Melanocyte of skin (primary cell): Measurements from ENCODE around the gene HSPD1. TPM values are rescaled to one million over a fixed set of nuclear protein-coding genes. Genes with fewer than 3 reads are reported as not detected.

ENCODE experiments used
- small RNA-seq, 2 donors: library from RNA; depleted of rRNA; stranded (forward); fragments of <200 nt; gene quantifications; one replicate each; pipeline ENCODE3, GENCODE V24; 2012
- total RNA-seq, 2 donors: library from RNA; depleted of rRNA; stranded (reverse); fragments of >200 nt; gene quantifications; 2 replicates each; pipeline ENCODE4 v1.2.3, GENCODE V29; 2012

The HSPD1 gene
- 100 to 1,000 TPM; 179 to 430 TPM for total RNA-seq

DNA sequence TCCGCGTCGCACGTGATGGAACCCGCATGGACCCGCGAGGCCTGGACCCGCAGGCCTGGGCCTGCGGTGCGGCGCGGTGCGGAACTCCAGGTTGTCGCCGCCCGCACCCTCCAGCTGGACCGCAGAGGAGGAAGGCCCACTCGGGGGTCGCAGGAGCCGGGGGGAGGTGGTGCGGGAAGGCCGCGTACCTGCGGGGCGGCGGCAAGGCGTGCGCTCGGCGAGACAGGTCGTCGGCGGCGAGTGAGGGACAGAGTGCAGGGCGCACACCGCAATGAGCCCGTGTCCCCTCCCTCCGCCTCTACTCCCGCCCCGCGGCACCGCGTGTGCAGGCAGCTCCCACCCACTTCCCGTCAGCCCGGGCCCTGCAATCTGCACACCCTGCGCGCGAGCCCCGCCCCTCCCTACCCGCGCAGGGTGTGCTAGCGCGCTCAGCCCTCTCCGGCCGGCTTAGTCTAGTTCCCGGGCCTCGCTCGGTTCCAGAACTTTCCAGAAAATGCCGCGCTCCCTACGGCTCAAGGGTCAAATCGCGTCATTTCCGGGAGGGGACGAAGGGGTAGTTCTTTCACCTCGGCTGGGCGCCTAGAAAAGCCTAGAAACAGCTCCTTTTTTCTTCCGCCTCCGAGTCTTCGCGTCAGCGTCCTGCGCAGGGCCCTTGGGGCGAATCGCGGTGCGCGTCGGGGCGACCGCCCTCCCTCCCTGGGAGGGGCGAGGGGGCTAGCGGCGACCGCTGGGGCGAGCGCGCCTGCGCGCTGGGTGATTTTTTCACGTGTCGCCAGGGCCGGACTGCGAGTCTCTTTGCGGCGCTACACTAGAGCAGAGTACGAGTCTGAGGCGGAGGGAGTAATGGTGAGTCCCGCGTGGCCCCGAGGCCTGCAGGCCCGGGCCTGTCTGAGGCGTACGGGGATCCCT, at the start of gene HSPD1, which contains the start of gene HSPE1:
HSPD1 (minus strand) TSS at position 247 of the 909 bp plus-strand sequence. CDS start 992 bp downstream, outside the sequence.
HSPE1 (plus strand) TSS at position 786 of the 909 bp plus-strand sequence; CDS start at position 844, 58 bp downstream.

DNA sequence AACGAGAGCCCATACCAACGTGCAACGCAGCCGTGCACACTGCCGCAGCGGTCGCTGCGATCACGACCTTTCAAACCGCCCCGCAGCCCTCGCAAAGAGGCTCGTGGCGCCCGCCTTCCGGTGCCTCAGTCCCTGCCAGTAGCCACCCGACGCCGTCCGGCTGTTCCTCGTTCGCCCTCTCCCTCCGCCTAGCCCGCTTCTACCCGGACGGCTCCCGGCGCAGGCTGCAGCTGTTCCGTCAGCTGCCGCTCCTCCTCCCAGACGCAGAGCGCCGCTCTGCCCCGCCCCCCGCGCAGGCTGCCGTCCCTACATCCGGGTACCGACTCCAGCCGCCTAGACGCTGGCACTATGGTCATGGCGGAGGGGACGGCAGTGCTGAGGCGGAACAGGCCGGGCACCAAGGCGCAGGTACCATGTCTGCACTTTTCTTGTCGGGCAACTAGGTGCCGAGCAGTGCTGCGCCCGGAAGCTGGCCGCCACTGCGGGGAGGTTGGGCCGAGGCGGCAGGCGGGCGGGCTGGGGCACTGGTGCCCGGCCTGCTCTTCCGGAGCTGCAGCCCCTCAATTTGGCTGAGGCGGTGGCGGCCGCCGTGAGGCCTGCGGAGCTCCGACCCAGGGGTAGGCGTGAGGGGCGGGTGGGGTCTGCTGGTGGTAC, 16.2 kb upstream of the HSPD1 start, which contains the start of gene MOB4:
MOB4 (plus strand) TSS at position 328 of the 654 bp plus-strand sequence; CDS start at position 349, 21 bp downstream.

DNA sequence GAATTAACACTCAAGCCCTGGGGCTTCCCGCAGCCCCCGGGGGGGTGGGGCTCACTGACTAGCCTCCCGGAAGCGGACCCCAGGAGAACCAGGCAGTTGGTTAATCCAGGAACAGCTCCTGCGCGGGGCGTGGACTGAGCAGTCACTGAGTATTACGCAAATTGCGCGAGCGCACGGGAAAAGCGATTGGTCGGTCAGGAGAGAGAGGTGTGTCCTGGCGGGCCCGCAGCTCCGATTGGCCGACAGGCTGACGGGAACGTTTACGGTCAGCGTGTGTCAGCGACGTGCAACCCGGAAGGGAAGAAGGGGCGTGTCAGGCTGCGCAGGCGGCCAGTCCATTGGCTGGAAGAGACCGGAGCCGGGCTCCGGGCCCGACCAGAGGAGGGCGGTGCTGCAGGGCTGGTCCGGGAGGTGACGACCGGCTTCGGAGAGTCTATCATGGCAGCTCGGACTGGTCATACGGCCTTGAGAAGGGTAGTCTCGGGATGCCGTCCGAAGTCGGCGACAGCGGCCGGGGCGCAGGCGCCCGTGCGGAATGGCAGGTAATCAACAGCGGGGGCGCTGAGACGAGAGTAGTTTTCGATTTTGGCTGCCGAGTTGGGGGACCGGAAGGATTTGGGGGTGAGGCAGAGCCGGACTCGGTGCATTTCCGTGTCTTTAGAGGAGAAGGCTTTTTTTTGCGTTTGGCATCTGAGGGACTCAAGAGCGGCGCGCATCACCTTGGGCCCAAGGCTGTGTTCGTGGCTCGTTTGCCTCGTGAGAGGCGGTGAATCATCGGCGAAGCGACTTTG, 46.3 kb downstream of the HSPD1 start, which contains the start of gene COQ10B:
COQ10B (plus strand) TSS at position 430 of the 791 bp plus-strand sequence; CDS start at position 439, 9 bp downstream.

Small RNA genes within 50 kb of the gene (small RNA-seq; reads per million reads assigned to genes)
- 0 reads per million in 2 donors for gene AC020550.1
- 0 reads per million in 2 donors for gene RNU6-1029P

Other genes starting within 250 kb of the HSPD1 start
- gene ANKRD44, start 189.1 kb downstream of the HSPD1 start, total RNA-seq, result 10 to 100 TPM; 49.6 to 65.4 TPM
- 100 to 1,000 TPM; 149 to 162 TPM for gene SF3B1, start 64.8 kb downstream of the HSPD1 start, total RNA-seq
- gene COQ10B, start 46.3 kb downstream of the HSPD1 start, total RNA-seq, result 10 to 100 TPM; 48.2 to 54.6 TPM
- gene HSPE1, start 539 bp upstream of the HSPD1 start, total RNA-seq, result 100 to 1,000 TPM in 1 of 2 donors, 10 to 100 TPM in 1; 84.7 to 138 TPM
- gene MOB4, start 16.2 kb upstream of the HSPD1 start, total RNA-seq, result 10 to 100 TPM; 30.3 to 38.3 TPM
- 1 to 10 TPM; 2.0 to 5.9 TPM for gene RFTN2, start 175.7 kb upstream of the HSPD1 start, total RNA-seq
- 10 to 100 TPM in 1 of 2 donors, 1 to 10 TPM in 1; 6.2 to 15.0 TPM for gene MARS2, start 205.5 kb upstream of the HSPD1 start, total RNA-seq